NCI-H2029 treated with DMSO at 0.1 percent for 48 hours (cell line): ENCODE results near the gene RHOC.

Source experiments
- DNase-seq: peaks from one replicate; lab custom pipeline; 2025; lab: John Stamatoyannopoulos, UW

The RHOC gene

GRCh38 chr1:112701227-112702066, 5.5 kb downstream of the RHOC start:
- DNase-seq: no peak

DNA sequence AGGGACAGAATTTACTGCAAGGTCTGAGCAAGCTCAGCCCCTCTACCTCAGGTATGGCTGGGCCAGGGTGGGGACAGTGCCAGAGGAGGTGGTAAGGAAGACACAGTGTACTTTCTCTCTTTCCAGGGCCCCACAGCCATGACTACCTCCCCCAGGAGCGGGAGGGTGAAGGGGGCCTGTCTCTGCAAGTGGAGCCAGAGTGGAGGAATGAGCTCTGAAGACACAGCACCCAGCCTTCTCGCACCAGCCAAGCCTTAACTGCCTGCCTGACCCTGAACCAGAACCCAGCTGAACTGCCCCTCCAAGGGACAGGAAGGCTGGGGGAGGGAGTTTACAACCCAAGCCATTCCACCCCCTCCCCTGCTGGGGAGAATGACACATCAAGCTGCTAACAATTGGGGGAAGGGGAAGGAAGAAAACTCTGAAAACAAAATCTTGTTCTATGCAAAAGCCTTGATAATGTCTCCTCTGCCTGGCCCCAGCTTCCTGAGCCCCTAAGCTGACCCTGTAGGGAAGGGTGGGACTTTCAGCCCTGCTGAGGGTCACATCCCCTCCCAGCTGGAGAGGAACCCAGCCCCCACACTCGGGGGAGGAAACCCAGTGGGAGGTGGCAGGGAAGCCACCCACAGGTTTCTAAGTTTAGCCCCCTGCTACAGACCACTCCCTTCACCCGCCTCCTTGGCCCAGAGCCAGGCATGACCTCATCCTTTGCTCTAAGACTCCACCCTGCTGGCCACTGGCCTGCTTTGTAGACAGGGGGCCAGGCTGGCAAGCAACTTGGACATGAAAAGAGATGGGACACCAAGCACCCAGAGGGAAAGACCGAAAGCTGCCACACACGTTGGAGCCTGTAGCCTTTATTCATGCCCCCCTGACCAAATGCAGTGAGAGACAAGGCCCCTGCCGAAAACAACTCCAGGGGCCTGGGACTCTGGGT, 6.4 kb downstream of the RHOC start:
- peak; percentile 38 for DNase-seq

DNA sequence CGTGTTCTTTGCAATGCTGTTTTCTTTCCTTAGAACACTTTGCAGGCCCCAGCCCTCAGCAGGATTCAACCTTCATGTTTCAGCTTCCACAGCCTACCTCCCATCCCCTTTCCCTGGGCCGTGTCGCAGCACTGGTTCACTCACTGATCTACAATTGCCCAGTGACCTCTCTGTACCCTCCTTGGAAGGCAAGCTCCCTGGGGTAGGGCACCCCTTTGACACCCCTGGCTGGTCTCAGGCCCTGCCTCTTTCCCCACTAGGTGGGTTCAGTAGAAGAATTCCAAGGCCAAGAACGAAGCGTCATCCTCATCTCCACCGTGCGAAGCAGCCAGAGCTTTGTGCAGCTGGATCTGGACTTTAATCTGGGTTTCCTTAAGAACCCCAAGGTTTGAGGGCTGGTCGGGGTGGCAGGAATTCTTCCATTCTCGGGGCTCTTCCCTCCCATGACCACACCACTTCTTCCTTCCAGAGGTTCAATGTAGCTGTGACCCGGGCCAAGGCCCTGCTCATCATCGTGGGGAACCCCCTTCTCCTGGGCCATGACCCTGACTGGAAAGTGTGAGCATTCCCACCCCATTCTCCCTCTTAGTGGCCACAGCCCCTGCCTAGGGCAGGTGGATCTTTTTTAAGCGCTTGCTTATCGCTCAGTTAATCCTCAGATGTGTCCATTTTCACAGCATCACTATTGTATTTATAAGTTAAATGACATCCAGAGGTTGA, 7.3 kb downstream of the RHOC start:
- no peak for DNase-seq

DNA sequence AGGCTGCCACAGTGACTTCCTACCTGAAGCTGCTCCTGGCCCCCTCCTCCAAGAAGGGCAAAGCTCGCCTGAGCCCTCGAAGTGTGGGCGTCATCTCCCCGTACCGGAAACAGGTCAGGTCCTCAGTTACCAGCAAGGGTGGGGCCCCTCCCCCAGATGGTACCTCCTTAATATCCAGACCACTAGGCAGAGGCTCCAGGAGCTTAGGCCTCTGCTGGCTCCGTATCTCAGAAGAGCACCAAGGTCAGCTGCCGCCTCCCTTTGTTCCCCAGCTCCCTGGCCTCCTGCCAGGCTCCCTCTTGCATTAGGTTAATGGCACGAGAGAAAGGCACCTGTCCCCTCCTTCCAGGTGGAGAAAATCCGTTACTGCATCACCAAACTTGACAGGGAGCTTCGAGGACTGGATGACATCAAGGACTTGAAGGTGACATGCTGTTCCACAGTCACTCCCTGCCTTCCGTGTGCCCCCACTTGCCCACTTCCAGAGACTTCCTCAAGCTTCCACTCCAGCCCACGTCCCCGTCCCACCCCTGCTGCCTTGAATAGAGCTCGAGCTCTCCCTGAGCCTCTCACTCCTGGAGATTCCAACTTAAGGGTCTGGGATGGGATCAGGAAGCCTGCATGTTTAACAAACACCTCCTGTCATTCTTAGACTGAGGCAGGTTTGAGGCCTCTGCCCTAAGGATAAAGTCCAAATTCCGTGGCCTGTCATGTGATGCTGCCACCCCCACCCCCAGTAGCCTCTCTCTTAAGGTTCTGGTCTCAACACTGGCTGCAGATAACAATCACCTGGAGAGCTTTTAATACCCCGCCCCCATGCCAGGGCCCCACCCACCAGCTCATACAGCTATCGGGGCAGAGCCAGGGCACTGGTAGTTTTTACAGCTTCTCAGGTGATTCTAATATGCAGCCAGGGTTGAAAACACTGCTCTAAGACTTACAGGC, 8.3 kb downstream of the RHOC start:
- DNase-seq: peak; percentile 53

DNA sequence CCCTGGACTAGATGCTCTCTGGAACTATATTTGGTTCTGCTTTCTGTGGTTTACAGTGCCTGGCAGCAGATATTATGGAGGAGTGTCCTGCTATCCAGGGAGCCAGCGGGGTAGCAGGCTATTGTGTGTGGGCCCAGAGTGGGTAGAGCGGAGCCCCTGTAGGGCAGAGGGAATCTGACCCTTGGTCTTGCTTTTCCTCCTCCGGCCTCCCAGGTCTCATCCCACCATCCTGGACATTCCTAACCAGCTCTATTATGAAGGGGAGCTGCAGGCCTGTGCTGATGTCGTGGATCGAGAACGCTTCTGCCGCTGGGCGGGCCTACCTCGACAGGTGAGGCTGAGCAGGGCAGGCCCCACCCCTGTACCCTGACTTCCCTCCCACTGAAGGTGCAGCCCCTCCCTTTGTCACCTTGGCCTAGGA, 9.1 kb downstream of the RHOC start:
- no peak for DNase-seq

GRCh38 chr1:112696578-112697314, 10.2 kb downstream of the RHOC start:
- no peak for DNase-seq

- no peak for DNase-seq
Observed at GRCh38 chr1:112695276-112695675, 11.7 kb downstream of the RHOC start.

GRCh38 chr1:112694363-112694929, 12.5 kb downstream of the RHOC start:
- no peak for DNase-seq

GRCh38 chr1:112693821-112694220, 13.1 kb downstream of the RHOC start:
- DNase-seq: no peak

DNA sequence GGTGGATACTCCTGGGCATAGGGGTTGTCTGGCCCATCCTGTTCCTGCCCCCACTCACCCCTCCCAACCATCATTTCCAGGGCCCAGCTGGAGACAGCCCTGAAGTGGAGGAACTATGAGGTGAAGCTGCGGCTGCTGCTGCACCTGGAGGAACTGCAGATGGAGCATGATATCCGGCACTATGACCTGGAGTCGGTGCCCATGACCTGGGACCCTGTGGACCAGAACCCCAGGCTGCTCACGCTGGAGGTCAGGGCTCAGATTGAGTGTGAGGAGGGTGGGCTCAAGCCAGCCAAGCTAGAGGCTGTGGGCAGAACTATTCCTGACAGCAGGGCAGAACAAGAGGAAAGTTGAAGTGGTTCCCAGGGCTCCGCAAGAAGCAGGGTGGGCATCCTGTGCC, 14.2 kb downstream of the RHOC start:
- DNase-seq: no peak

GRCh38 chr1:112689842-112690237, 17.1 kb downstream of the RHOC start:
- DNase-seq: no peak

DNA sequence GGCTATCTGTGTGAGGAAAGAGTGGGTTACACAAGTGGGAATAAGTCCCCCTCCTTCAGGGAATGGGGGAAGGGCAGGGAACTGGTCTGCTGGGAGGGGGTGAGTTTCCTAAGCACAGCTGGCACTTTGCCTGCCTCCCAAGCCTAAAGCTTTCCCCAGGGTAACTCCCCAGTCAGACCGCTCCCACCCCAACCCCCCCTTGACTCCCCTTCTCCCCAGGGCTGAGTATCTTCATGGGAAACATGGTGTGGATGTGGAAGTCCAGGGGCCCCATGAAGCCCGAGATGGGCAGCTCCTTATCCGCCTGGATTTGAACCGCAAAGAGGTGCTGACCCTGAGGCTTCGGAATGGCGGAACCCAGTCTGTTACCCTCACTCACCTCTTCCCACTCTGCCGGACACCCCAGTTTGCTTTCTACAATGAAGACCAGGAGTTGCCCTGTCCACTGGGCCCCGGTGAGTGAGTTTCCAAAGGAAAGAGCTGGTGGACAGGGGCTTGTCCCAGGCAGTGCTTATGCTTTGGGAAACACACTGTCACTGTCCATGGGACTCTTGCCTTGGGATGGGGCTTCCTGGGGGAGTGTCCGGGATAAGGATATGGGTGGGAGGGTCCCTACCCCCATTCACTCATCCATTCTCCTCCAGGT, 17.6 kb downstream of the RHOC start:
- no peak for DNase-seq

DNA sequence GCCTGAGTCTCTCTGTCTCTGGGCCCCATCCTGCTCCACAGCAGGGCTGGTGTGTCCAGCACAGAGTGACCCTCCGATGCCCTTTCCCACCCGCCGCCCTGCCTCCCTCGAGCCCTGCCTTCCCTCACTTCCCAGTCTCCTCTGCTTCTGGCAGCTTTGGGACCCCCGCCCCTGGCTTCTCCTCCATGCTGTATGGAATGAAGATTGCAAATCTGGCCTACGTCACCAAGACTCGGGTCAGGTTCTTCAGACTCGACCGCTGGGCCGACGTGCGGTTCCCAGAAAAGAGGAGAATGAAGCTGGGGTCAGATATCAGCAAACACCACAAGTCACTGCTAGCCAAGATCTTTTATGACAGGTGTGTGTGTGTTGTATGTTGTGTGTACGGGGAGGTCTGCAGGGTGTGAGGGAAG, 18.1 kb downstream of the RHOC start:
- DNase-seq: peak; percentile 47

DNA sequence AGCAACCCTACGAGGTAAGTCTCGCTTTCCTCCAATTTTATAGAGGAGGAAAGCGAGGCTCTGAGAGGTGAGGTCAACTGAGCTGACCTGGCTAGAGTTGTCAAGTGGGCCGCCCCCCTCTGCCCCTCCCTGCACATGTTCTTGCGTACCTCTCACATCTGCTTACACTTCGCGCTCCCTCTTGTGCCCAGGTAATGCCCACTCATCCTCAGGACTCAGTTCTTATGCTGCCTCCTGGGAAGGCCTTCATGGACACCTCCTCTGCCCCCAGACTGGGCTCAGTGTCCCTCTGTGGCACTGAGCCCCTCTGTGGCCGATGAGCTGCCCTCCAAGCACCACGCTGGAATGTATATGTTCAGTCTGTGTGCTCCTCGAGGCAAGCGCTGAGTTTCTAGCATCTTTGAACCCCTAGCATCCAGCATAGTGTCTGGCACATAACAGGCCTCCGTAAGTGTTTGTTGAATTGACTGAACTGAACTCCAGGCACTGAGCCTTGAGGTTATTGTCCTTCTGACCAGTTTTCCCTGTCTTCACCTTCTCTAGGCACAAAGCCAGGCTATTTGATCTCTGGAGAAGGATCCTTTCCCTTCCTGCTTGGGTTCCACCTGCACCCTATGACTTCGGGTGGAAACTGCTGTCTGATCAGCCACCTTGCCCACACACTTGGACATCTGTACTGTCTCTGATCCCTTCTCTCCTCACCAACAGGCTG, 19.0 kb downstream of the RHOC start:
- DNase-seq: peak; percentile 9

- DNase-seq: no peak
Observed at GRCh38 chr1:112687361-112687760, 19.6 kb downstream of the RHOC start.

GRCh38 chr1:112686835-112687234, 20.1 kb downstream of the RHOC start:
- DNase-seq: no peak

- no peak for DNase-seq
Observed at GRCh38 chr1:112686417-112686816, 20.5 kb downstream of the RHOC start.

GRCh38 chr1:112685913-112686312, 21.0 kb downstream of the RHOC start:
- no peak for DNase-seq

DNA sequence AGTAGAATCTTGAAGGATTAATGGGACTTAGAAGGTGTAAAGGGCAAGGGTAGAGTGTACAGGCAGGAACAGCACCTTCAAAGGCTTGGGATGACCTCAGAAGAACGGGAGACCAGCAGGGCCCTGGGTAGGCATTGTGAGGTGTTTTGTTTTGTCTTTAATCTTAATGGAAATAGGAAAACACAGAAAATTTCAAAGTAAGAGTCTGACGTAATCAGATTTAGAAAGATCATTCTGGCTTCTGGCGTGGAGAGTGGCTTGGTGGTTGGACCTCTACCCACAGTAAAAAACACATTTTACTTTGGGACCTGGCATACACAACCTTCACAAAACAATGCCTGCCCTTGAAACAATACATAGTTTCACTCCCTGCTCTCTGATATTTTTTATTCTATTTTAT, 28.3 kb downstream of the RHOC start:
- DNase-seq: no peak
